Right renal pelvis (tissue), 4 donors: Measurements from ENCODE around the gene NHLRC1. TPM values are rescaled to one million over a fixed set of nuclear protein-coding genes. Genes with fewer than 3 reads are reported as not detected.

Source experiments
- DNase-seq, 4 donors: peaks; one replicate each; pipeline ENCODE4 v3.0.0-alpha.2; 2013; ENCODE audit warnings: low read depth in 4 of 4, low spot score in 3 of 4, missing footprints in 1 of 4
- polyA plus RNA-seq, 4 donors: library from polyadenylated mRNA; unstranded; fragments of 120-200 nt; gene quantifications; one replicate each; pipeline ENCODE4 v1.2.1, GENCODE V29; 2013; ENCODE audit not compliant: insufficient read length in 4 of 4

The NHLRC1 gene
- polyA plus RNA-seq, 4 donors = 2.1 to 2.4 (median 2.2) TPM

- DNase-seq = no peak
These were observed 32.1 kb downstream of the NHLRC1 start for GRCh38 chr6:18090349-18090786.

GRCh38 chr6:18088419-18089296 lies 33.8 kb downstream of the NHLRC1 start:
- DNase-seq = no peak

- no peak for DNase-seq
These were observed 34.9 kb downstream of the NHLRC1 start for GRCh38 chr6:18087396-18088165.

GRCh38 chr6:18081025-18081668 lies 41.3 kb downstream of the NHLRC1 start:
- DNase-seq = no peak

- DNase-seq = no peak
These were observed 41.9 kb downstream of the NHLRC1 start for GRCh38 chr6:18080544-18080943.

- DNase-seq = no peak
These were observed 43.6 kb downstream of the NHLRC1 start for GRCh38 chr6:18078866-18079265.

GRCh38 chr6:18076231-18076630 lies 46.2 kb downstream of the NHLRC1 start:
- DNase-seq = no peak

- DNase-seq = no peak
These were observed 49.6 kb downstream of the NHLRC1 start for GRCh38 chr6:18072841-18073240.

GRCh38 chr6:18070486-18070885 lies 52.0 kb downstream of the NHLRC1 start:
- no peak for DNase-seq

Other genes with a start within 250 kb of the NHLRC1 start
- 10 to 100 TPM; 33.4 to 41.3 (median 37.6) TPM for gene KIF13A, start 135.0 kb downstream of the NHLRC1 start, polyA plus RNA-seq
- 10 to 100 TPM; 25.9 to 32.0 (median 30.9) TPM for gene TPMT, start 32.4 kb upstream of the NHLRC1 start, polyA plus RNA-seq
- gene KDM1B, start 32.7 kb upstream of the NHLRC1 start, polyA plus RNA-seq = 10 to 100 TPM; 17.6 to 22.8 (median 21.3) TPM
- gene DEK, start 141.9 kb upstream of the NHLRC1 start, polyA plus RNA-seq = 100 to 1,000 TPM; 200 to 240 (median 233) TPM